ENCODE measurements around the gene CARS1.

CARS1 gene

GRCh38 chr11:3089236-3090061 lies 32.2 kb upstream of the CARS1 start:
- TF ChIP-seq, protein P1, sequence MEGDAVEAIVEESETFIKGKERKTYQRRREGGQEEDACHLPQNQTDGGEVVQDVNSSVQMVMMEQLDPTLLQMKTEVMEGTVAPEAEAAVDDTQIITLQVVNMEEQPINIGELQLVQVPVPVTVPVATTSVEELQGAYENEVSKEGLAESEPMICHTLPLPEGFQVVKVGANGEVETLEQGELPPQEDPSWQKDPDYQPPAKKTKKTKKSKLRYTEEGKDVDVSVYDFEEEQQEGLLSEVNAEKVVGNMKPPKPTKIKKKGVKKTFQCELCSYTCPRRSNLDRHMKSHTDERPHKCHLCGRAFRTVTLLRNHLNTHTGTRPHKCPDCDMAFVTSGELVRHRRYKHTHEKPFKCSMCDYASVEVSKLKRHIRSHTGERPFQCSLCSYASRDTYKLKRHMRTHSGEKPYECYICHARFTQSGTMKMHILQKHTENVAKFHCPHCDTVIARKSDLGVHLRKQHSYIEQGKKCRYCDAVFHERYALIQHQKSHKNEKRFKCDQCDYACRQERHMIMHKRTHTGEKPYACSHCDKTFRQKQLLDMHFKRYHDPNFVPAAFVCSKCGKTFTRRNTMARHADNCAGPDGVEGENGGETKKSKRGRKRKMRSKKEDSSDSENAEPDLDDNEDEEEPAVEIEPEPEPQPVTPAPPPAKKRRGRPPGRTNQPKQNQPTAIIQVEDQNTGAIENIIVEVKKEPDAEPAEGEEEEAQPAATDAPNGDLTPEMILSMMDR (IDR thresholded peaks at IDR 0.05; ENCODE audit: low read depth, low read length), result no peak
- DNase-seq (ENCODE audit: low read depth, low spot score), result no peak
- no peak overlapping the region for H3K4me3 ChIP-seq (ENCODE audit: low read depth, low read length)
- in situ Hi-C loops (cut with HindIII; ENCODE audit: low sequenced_read_pairs), result no loop called here

DNA sequence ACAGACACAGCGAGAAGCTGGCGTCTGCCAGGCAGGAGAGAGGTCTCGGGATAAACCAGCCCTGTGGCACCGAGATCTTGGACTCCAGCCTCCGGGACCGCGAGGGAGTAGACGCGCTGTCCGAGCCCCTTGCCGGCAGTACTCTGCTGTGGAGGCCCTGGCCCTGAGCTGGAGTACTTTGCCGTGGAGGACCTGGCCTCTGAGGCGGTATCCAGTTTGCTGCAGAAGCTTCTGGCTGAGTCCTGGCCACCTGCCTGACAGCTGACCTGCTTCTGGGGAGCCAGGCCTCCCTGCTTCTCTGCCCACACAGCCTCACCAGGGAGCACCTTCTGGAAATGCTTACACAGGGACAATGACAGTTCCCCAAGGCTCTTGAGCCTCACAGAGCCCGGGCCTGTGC lies 31.6 kb upstream of the CARS1 start:
- H3K4me3 ChIP-seq (ENCODE audit: low read depth, low read length), result no peak overlapping the region
- in situ Hi-C loops (cut with HindIII; ENCODE audit: low sequenced_read_pairs), result no loop called here
- DNase-seq (ENCODE audit: low read depth, low spot score), result no peak
- TF ChIP-seq, protein P1 (IDR thresholded peaks at IDR 0.05; ENCODE audit: low read depth, low read length), result no peak

- TF ChIP-seq, protein P1 (IDR thresholded peaks at IDR 0.05; ENCODE audit: low read depth, low read length), result no peak
- in situ Hi-C loops (cut with HindIII; ENCODE audit: low sequenced_read_pairs), result no loop called here
- no peak overlapping the region for H3K4me3 ChIP-seq (ENCODE audit: low read depth, low read length)
- DNase-seq (ENCODE audit: low read depth, low spot score), result no peak
Observed at GRCh38 chr11:3087821-3088800, 30.9 kb upstream of the CARS1 start.

DNA sequence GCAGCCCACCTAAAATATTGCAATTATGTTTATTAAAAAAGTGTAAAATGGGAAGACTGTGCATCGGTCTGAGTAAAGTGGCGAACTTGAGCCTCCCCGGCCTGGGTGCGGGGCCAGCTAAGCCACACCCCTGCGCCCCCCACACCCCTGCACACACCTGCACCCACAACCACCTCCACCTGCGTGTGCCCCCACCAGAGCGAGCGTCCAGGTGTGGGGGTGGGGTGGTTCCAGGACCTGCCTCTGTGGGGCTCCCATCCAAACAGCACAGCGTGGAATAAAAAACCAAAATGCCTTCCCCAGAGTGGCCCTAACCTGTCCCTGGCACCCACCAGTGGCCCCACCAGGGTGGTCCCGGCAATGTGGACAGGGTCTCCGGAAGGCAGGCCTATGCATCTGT lies 30.1 kb upstream of the CARS1 start:
- no peak for DNase-seq (ENCODE audit: low read depth, low spot score)
- no peak overlapping the region for H3K4me3 ChIP-seq (ENCODE audit: low read depth, low read length)
- TF ChIP-seq, protein P1 (IDR thresholded peaks at IDR 0.05; ENCODE audit: low read depth, low read length), result no peak
- in situ Hi-C loops (cut with HindIII; ENCODE audit: low sequenced_read_pairs), result no loop called here

GRCh38 chr11:3086671-3087150 lies 29.5 kb upstream of the CARS1 start:
- TF ChIP-seq, protein P1 (IDR thresholded peaks at IDR 0.05; ENCODE audit: low read depth, low read length), result no peak
- in situ Hi-C loops (cut with HindIII; ENCODE audit: low sequenced_read_pairs), result no loop called here
- no peak for DNase-seq (ENCODE audit: low read depth, low spot score)
- no peak overlapping the region for H3K4me3 ChIP-seq (ENCODE audit: low read depth, low read length)

DNA sequence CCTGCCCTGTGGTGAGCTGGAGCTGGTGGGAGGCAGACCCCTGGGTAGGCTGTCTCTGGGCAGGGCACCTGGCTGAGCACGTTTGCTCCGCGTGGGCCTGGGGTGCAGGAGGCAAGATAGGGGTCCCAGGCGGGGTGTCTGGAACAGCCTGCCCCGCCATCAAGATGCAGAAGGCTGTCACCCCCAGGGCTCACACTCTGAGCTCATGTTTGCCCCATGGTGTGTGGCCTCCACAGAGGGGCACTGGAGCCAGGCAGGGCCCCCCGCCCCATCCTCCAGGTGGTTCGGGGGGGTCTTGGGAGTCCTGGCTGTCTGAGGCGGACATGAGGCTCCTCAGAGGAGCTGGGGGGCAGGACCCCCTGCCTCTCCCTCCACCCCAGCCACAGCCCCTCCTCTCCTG lies 28.9 kb upstream of the CARS1 start:
- no peak overlapping the region for H3K4me3 ChIP-seq (ENCODE audit: low read depth, low read length)
- DNase-seq (ENCODE audit: low read depth, low spot score), result no peak
- TF ChIP-seq, protein P1 (IDR thresholded peaks at IDR 0.05; ENCODE audit: low read depth, low read length), result no peak
- in situ Hi-C loops (cut with HindIII; ENCODE audit: low sequenced_read_pairs), result no loop called here
